Type B pancreatic cell (in vitro differentiated cells): ENCODE results near the gene ARRDC1. TPM values are rescaled to one million over a fixed set of nuclear protein-coding genes. Genes with fewer than 3 reads are reported as not detected.

Source experiments
- DNase-seq: peaks from one replicate; pipeline ENCODE4 v3.0.0; 2021; ENCODE audit warnings: mixed read lengths; ENCODE audit not compliant: unreplicated experiment; ENCODE audit errors: extremely low spot score
- H3K27ac Mint-ChIP-seq: 2 replicates; pipeline ENCODE4 v1.8.0; 2021; ENCODE audit warnings: mild to moderate bottlenecking, mixed read lengths
- H3K27me3 Mint-ChIP-seq: 2 replicates; pipeline ENCODE4 v1.8.0; 2021; ENCODE audit warnings: mixed read lengths
- H3K36me3 Mint-ChIP-seq: 2 replicates; pipeline ENCODE4 v1.8.0; 2021; ENCODE audit warnings: mixed read lengths
- H3K4me1 Mint-ChIP-seq: one replicate; pipeline ENCODE4 v1.8.0; 2021; ENCODE audit warnings: mixed read lengths; ENCODE audit not compliant: unreplicated experiment
- H3K4me3 Mint-ChIP-seq: 2 replicates; pipeline ENCODE4 v1.8.0; 2021; ENCODE audit warnings: mild to moderate bottlenecking, mixed read lengths
- H3K9me3 Mint-ChIP-seq: 2 replicates; pipeline ENCODE4 v1.8.0; 2021; ENCODE audit warnings: mixed read lengths
- CTCF ChIP-seq: fragments of 200-600 bp; sonication (generic); conservative IDR thresholded peaks from 2 replicates; pipeline ENCODE4 v1.5.0; 2021; ENCODE audit warnings: antibody characterized with exemption, mild to moderate bottlenecking
- total RNA-seq: library from RNA; stranded (reverse); gene quantifications from 2 replicates; pipeline ENCODE4 v1.2.1, GENCODE V29; 2021; ENCODE audit warnings: low replicate concordance

The ARRDC1 gene
- total RNA-seq, 1 donor from 2014 or later, result 46.4 TPM

GRCh38 chr9:137569609-137570203 is 35.8 kb upstream of the ARRDC1 start:
- peaks cover 16% of the 10 kb centered on the region for H3K36me3 Mint-ChIP-seq
- no peak overlapping the region for H3K4me3 Mint-ChIP-seq
- no peaks in the 10 kb centered on the region for H3K4me1 Mint-ChIP-seq
- DNase-seq, result no peak
- TF ChIP-seq CTCF, result no peak
- no peak overlapping the region for H3K27ac Mint-ChIP-seq
- no peaks in the 10 kb centered on the region for H3K27me3 Mint-ChIP-seq
- no peaks in the 10 kb centered on the region for H3K9me3 Mint-ChIP-seq

GRCh38 chr9:137570566-137570965 is 34.9 kb upstream of the ARRDC1 start:
- no peak for DNase-seq
- Mint-ChIP-seq H3K4me3 (no peak overlapping the region), H3K36me3 (peaks cover 24% of the 10 kb centered on the region), H3K27me3 (no peaks in the 10 kb centered on the region), H3K9me3 (no peaks in the 10 kb centered on the region), H3K27ac (no peak overlapping the region), H3K4me1 (no peaks in the 10 kb centered on the region)
- TF ChIP-seq CTCF, result no peak

- DNase-seq, result no peak
- no peaks in the 10 kb centered on the region for H3K9me3 Mint-ChIP-seq
- peaks cover 10% of the 10 kb centered on the region for H3K4me1 Mint-ChIP-seq
- H3K4me3 Mint-ChIP-seq, result no peak overlapping the region
- no peak overlapping the region for H3K27ac Mint-ChIP-seq
- no peaks in the 10 kb centered on the region for H3K27me3 Mint-ChIP-seq
- H3K36me3 Mint-ChIP-seq, result peaks cover 28% of the 10 kb centered on the region
- TF ChIP-seq CTCF, result no peak
Observed at GRCh38 chr9:137574192-137574591, 31.3 kb upstream of the ARRDC1 start.

DNA sequence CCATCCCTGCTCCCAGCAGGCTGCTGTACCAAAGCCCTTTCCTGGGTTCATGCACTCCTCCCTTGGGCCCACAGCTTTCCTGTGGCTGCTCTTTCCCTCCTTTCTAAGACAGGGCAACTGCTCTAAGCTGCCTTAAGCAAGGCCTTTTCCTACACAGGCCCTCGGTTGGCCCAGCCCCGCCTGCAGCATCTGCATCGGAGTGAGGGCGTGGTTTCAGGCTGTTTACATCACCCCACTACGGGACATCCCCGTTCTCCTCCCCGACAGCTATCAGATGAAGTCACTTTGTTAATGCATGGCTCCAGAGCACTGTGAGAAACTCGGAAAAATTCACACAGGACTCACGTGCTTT is 30.1 kb upstream of the ARRDC1 start:
- no peak overlapping the region for H3K27ac Mint-ChIP-seq
- peaks cover 10% of the 10 kb centered on the region for H3K4me1 Mint-ChIP-seq
- H3K36me3 Mint-ChIP-seq, result peaks cover 27% of the 10 kb centered on the region
- peak overlapping the region; percentile 5 for H3K4me3 Mint-ChIP-seq
- TF ChIP-seq CTCF, result no peak
- no peaks in the 10 kb centered on the region for H3K9me3 Mint-ChIP-seq
- no peaks in the 10 kb centered on the region for H3K27me3 Mint-ChIP-seq
- no peak for DNase-seq

GRCh38 chr9:137575716-137576411 is 29.6 kb upstream of the ARRDC1 start:
- peak overlapping the region; percentile 16 for H3K27ac Mint-ChIP-seq
- H3K4me3 Mint-ChIP-seq, result peak overlapping the region; percentile 59
- H3K4me1 Mint-ChIP-seq, result peaks cover 10% of the 10 kb centered on the region
- no peak for DNase-seq
- H3K9me3 Mint-ChIP-seq, result no peaks in the 10 kb centered on the region
- TF ChIP-seq CTCF, result no peak
- peaks cover 22% of the 10 kb centered on the region for H3K36me3 Mint-ChIP-seq
- H3K27me3 Mint-ChIP-seq, result no peaks in the 10 kb centered on the region
